SK-N-SH treated with all-trans-retinoic acid at 6 μM for 48 hours (cell line): ENCODE results near the gene IL10RA.

Source experiments
- ATAC-seq: fragments of 200-7000 bp; cut with Tn5 transposase; 3 replicates; pipeline ENCODE4 v1.9.1; 2020; ENCODE audit warnings: mild to moderate bottlenecking, moderate library complexity
- ARNTL ChIP-seq: fragments of 450-650 bp; formaldehyde crosslinking; IDR thresholded peaks from 2 replicates; pipeline ENCODE4 v1.5.0; 2020; ENCODE audit warnings: low read depth, mild to moderate bottlenecking, moderate library complexity, borderline replicate concordance
- BACH2 ChIP-seq: fragments of 250-450 bp; sonication (Bioruptor Pico); IDR thresholded peaks from 2 replicates; pipeline ENCODE4 v1.9.0; 2021; ENCODE audit warnings: mild to moderate bottlenecking, borderline replicate concordance
- CREB5 ChIP-seq: fragments of 250-450 bp; sonication (Bioruptor Pico); IDR thresholded peaks from 2 replicates; pipeline ENCODE4 v1.5.1; 2020; ENCODE audit warnings: low read depth, mild to moderate bottlenecking, moderate library complexity
- CSDC2 ChIP-seq: fragments of 250-450 bp; sonication (Bioruptor Pico); IDR thresholded peaks from 2 replicates; pipeline ENCODE4 v1.5.0; 2020; ENCODE audit warnings: mild to moderate bottlenecking, moderate library complexity
- CSRNP3 ChIP-seq: fragments of 250-450 bp; sonication (Bioruptor Pico); IDR thresholded peaks from 2 replicates; pipeline ENCODE4 v1.5.1; 2021; ENCODE audit warnings: mild to moderate bottlenecking, moderate library complexity
- ESRRG ChIP-seq: fragments of 250-450 bp; sonication (Bioruptor Pico); IDR thresholded peaks from 2 replicates; pipeline ENCODE4 v1.6.1; 2021; ENCODE audit warnings: mild to moderate bottlenecking
- GLIS3 ChIP-seq: fragments of 250-450 bp; sonication (Bioruptor Pico); IDR thresholded peaks from 2 replicates; pipeline ENCODE4 v1.5.0; 2020; ENCODE audit warnings: mild to moderate bottlenecking, moderate library complexity
- ISL1 ChIP-seq: fragments of 250-450 bp; sonication (Bioruptor Pico); IDR thresholded peaks from 2 replicates; pipeline ENCODE4 v2.1.2; 2022; ENCODE audit warnings: mild to moderate bottlenecking, moderate library complexity
- OSR1 ChIP-seq: fragments of 250-450 bp; sonication (Bioruptor Pico); IDR thresholded peaks from 2 replicates; pipeline ENCODE4 v1.8.0; 2022; ENCODE audit warnings: moderate library complexity, mild to moderate bottlenecking, inconsistent platforms
- POU6F1 ChIP-seq: fragments of 250-450 bp; sonication (Bioruptor Pico); IDR thresholded peaks from 2 replicates; pipeline ENCODE4 v1.8.0; 2021; ENCODE audit warnings: low read depth, mild to moderate bottlenecking, moderate library complexity, borderline replicate concordance
- PPARA ChIP-seq: fragments of 250-450 bp; sonication (Bioruptor Pico); IDR thresholded peaks from 2 replicates; pipeline ENCODE4 v1.5.0; 2020; ENCODE audit warnings: mild to moderate bottlenecking, borderline replicate concordance
- RARB ChIP-seq: fragments of 250-450 bp; sonication (Bioruptor Pico); IDR thresholded peaks from 2 replicates; pipeline ENCODE4 v1.8.0; 2021; ENCODE audit warnings: mild to moderate bottlenecking, moderate library complexity
- SNAI2 ChIP-seq: fragments of 250-450 bp; sonication (Bioruptor Pico); IDR thresholded peaks from 2 replicates; pipeline ENCODE4 v1.5.0; 2020; ENCODE audit warnings: mild to moderate bottlenecking, moderate library complexity
- TCF4 ChIP-seq: fragments of 250-450 bp; sonication (Bioruptor Pico); IDR thresholded peaks from 2 replicates; pipeline ENCODE4 v1.8.0; 2021; ENCODE audit warnings: mild to moderate bottlenecking, moderate library complexity, borderline replicate concordance
- TOX ChIP-seq: fragments of 250-450 bp; sonication (Bioruptor Pico); IDR thresholded peaks from 2 replicates; pipeline ENCODE4 v1.8.0; 2021; ENCODE audit warnings: mild to moderate bottlenecking, moderate library complexity, borderline replicate concordance
- TSHZ2 ChIP-seq: fragments of 250-450 bp; sonication (Bioruptor Pico); IDR thresholded peaks from 2 replicates; pipeline ENCODE4 v1.5.0; 2020; ENCODE audit warnings: mild to moderate bottlenecking, moderate library complexity
- ZC3H10 ChIP-seq: fragments of 250-450 bp; sonication (Bioruptor Pico); IDR thresholded peaks from 2 replicates; pipeline ENCODE4 v1.5.1; 2021; ENCODE audit warnings: mild to moderate bottlenecking, moderate library complexity
- ZFP3 ChIP-seq: fragments of 250-450 bp; sonication (Bioruptor Pico); IDR thresholded peaks from 2 replicates; pipeline ENCODE4 v1.5.0; 2020; ENCODE audit warnings: mild to moderate bottlenecking, moderate library complexity
- ZFP30 ChIP-seq: fragments of 450-650 bp; formaldehyde crosslinking; IDR thresholded peaks from 2 replicates; pipeline ENCODE4 v1.5.0; 2022; ENCODE audit warnings: mild to moderate bottlenecking, moderate library complexity
- ZNF70 ChIP-seq: fragments of 450-650 bp; formaldehyde crosslinking; IDR thresholded peaks from 2 replicates; pipeline ENCODE4 v1.5.0; 2020; ENCODE audit warnings: mild to moderate bottlenecking, moderate library complexity
- ZNF8 ChIP-seq: fragments of 450-650 bp; formaldehyde crosslinking; IDR thresholded peaks from 2 replicates; pipeline ENCODE4 v1.5.0; 2020; ENCODE audit warnings: mild to moderate bottlenecking, moderate library complexity

Gene IL10RA

DNA sequence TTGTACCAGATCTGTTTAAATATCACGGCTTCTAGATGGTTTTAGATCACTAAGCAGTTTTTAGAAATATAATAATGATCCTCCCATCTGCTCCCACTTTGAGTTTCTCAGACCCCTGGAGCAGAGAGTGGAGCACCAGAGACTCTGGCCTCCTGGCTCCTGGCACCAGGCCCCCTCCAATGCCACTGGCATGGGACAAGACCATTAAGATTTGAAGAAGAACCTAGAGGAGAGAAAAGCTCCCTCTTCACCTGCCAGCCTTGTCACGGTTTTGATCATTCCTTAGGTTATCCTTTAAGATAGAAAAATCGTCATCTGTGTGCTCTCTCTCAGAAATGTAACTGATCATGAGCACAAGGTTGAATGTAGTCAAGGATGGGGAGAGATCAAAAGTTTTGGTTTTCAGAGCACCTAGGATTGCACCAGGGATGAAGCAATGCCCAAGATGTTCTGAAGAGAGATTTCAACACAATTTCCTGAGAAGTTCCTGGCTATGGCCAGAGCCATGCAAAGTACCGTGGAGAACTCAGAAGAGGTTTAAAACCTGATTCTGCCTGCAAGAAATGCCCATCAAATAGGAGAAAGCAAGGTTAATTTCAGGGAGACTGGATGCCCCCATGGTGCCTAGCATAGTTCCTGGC is 22.2 kb downstream of the IL10RA start:
- no peak for ATAC-seq

DNA sequence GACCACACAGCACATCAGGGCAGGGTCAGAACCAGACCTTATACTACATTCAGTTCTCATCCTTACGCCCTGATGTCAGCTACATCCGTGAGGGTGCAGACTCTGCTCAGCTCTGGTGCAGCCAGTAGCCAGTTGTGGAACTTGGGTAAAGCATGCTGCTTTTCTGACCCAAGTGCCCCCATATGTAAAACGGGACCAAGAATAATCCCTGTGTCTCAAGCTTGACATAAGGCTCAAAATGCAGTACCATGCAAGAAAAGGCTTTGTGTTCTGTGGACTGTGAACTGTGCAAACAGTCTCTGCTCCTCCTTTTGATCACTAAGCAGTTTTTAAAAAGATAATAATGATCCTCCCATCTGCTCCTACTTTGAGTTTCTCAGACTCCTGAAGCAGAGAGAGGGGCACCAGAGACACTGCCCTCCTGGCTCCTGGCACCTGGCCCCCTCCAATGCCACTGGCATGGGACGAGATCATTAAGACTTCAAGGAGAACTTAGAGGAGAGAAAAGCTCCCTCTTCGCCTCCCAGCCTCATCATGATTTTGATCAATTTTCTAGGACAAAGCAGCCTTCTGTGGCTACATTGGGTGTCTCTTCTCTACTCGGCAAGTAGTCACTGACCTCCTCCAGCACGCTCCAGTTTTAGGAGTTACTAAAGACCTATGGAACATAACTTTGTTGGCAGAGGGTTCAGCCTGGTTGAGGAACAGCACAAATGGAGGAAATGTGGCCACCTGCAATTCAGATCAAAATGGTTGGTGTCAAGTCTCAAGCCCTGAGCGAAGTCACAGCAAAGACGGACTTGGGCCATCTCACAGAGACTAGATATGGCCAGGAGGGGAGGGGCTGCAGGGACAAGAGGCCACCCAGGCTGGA is 23.9 kb downstream of the IL10RA start:
- TF ChIP-seq OSR1 (CRISPR knock-in tag) (no peak), ZFP3 (CRISPR knock-in tag) (no peak), ZNF70 (CRISPR knock-in tag) (no peak), PPARA (CRISPR knock-in tag) (no peak), POU6F1 (no peak), CREB5 (no peak), RARB (no peak), ZNF8 (CRISPR knock-in tag) (no peak), BACH2 (CRISPR knock-in tag) (no peak), ARNTL (CRISPR knock-in tag) (no peak), SNAI2 (CRISPR knock-in tag) (no peak), ZFP30 (no peak), TCF4 (CRISPR knock-in tag) (no peak)
- TF ChIP-seq, all 23 proteins: peak for 0
- no peak for ATAC-seq

More for the DNA sequence above, 22.2 kb downstream of the IL10RA start:
- TF ChIP-seq OSR1 (CRISPR knock-in tag) (no peak), ZFP3 (CRISPR knock-in tag) (no peak), CSDC2 (CRISPR knock-in tag) (no peak), ZC3H10 (CRISPR knock-in tag) (no peak), POU6F1 (no peak), TSHZ2 (CRISPR knock-in tag) (no peak), RARB (no peak), ISL1 (CRISPR knock-in tag) (no peak), ESRRG (CRISPR knock-in tag) (no peak), ARNTL (CRISPR knock-in tag) (no peak), TCF4 (CRISPR knock-in tag) (no peak), CSRNP3 (CRISPR knock-in tag) (no peak), ZNF8 (CRISPR knock-in tag) (no peak), ZNF70 (CRISPR knock-in tag) (no peak), GLIS3 (no peak), TOX (no peak), SNAI2 (CRISPR knock-in tag) (no peak)
